WTC11 (cell line): ENCODE results near the gene DEFB131B. TPM values are rescaled to one million over a fixed set of nuclear protein-coding genes. Genes with fewer than 3 reads are reported as not detected.
"Not testable (repeated sequence)": the region's sequence is repeated elsewhere in the genome, so short reads cannot be mapped to it uniquely, and the experiment has no call there.

Source experiments
- ATAC-seq: fragments of 200-7000 bp; cut with Tn5 transposase; 2 replicates; pipeline ENCODE4 v1.10.0; 2021; ENCODE audit warnings: mild to moderate bottlenecking, moderate library complexity
- CTCF ChIA-PET: fragments of 300-600 bp; sonication (Branson Sonifier 250); formaldehyde crosslinking; loops from one replicate; lab custom pipeline; 2021; ENCODE audit warnings: antibody characterized with exemption; lab: Charles Lee
- POLR2A ChIA-PET: fragments of 350-600 bp; sonication (Branson Sonifier 250); formaldehyde crosslinking; loops from one replicate; lab custom pipeline; 2021; ENCODE audit warnings: antibody characterized with exemption; lab: Charles Lee
- DNase-seq: peaks from one replicate; pipeline ENCODE4 v3.0.0; 2021; ENCODE audit warnings: low spot score
- H3K27ac Mint-ChIP-seq: 2 replicates; pipeline ENCODE4 v1.8.0; 2021; ENCODE audit warnings: mixed read lengths
- H3K27me3 Mint-ChIP-seq: 2 replicates; pipeline ENCODE4 v1.8.0; 2021; ENCODE audit warnings: low read depth, mild to moderate bottlenecking, moderate library complexity, mixed read lengths
- H3K36me3 Mint-ChIP-seq: 2 replicates; pipeline ENCODE4 v1.8.0; 2021; ENCODE audit warnings: mixed read lengths
- H3K4me1 Mint-ChIP-seq: 2 replicates; pipeline ENCODE4 v1.8.0; 2022; ENCODE audit warnings: mixed read lengths
- H3K4me3 Mint-ChIP-seq: 2 replicates; pipeline ENCODE4 v1.8.0; 2021; ENCODE audit warnings: mild to moderate bottlenecking, moderate library complexity, mixed read lengths
- H3K9me3 Mint-ChIP-seq: 2 replicates; pipeline ENCODE4 v1.8.0; 2021; ENCODE audit warnings: mixed read lengths
- CREB1 ChIP-seq: sonication (generic); formaldehyde crosslinking; IDR thresholded peaks from 2 replicates; pipeline ENCODE4 v1.8.0; 2023; ENCODE audit warnings: mild to moderate bottlenecking, missing genetic modification reagents
- EMX1 ChIP-seq: fragments of 250-450 bp; sonication (Bioruptor Pico); IDR thresholded peaks from 2 replicates; pipeline ENCODE4 v1.8.0; 2021; ENCODE audit warnings: mild to moderate bottlenecking
- HMGA2 ChIP-seq: fragments of 250-450 bp; sonication (Bioruptor Pico); IDR thresholded peaks from 2 replicates; pipeline ENCODE4 v1.4.0; 2021; ENCODE audit warnings: mild to moderate bottlenecking, moderate library complexity
- MXD4 ChIP-seq: fragments of 250-450 bp; sonication (Bioruptor Pico); IDR thresholded peaks from 2 replicates; pipeline ENCODE4 v1.8.0; 2021; ENCODE audit warnings: mild to moderate bottlenecking, moderate library complexity, borderline replicate concordance
- NR1H2 ChIP-seq: sonication (generic); formaldehyde crosslinking; IDR thresholded peaks from 2 replicates; pipeline ENCODE4 v1.9.0; 2021; ENCODE audit warnings: mild to moderate bottlenecking, moderate library complexity, missing genetic modification reagents
- OVOL2 ChIP-seq: fragments of 250-450 bp; sonication (Bioruptor Pico); IDR thresholded peaks from 2 replicates; pipeline ENCODE4 v1.9.0; 2021; ENCODE audit warnings: mild to moderate bottlenecking, borderline replicate concordance
- ZNF671 ChIP-seq: fragments of 250-450 bp; sonication (Bioruptor Pico); IDR thresholded peaks from 2 replicates; pipeline ENCODE4 v1.8.0; 2021; ENCODE audit warnings: mild to moderate bottlenecking
- total RNA-seq: library from RNA; stranded (reverse); gene quantifications from 3 replicates; pipeline ENCODE4 v1.2.3, GENCODE V29; 2021
- TF ChIP-seq, protein P1 (sequence below): sonication (generic); formaldehyde crosslinking; IDR thresholded peaks from 2 replicates; pipeline ENCODE4 v1.8.0; 2023; ENCODE audit warnings: missing genetic modification reagents
- TF ChIP-seq, protein P2 (sequence below): fragments of 250-450 bp; sonication (Bioruptor Pico); IDR thresholded peaks from 2 replicates; pipeline ENCODE4 v1.8.0; 2021; ENCODE audit warnings: mild to moderate bottlenecking
- TF ChIP-seq, protein P3 (sequence below): sonication (generic); formaldehyde crosslinking; IDR thresholded peaks from 2 replicates; pipeline ENCODE4 v1.8.1; 2022; ENCODE audit warnings: mild to moderate bottlenecking, moderate library complexity, missing genetic modification reagents
- TF ChIP-seq, protein P4 (sequence below): fragments of 250-450 bp; sonication (Bioruptor Pico); conservative IDR thresholded peaks from 2 replicates; pipeline ENCODE4 v1.9.0; 2021; ENCODE audit warnings: mild to moderate bottlenecking

Gene DEFB131B
- total RNA-seq, 1 experiment from 2014 or later = not detected

DNA sequence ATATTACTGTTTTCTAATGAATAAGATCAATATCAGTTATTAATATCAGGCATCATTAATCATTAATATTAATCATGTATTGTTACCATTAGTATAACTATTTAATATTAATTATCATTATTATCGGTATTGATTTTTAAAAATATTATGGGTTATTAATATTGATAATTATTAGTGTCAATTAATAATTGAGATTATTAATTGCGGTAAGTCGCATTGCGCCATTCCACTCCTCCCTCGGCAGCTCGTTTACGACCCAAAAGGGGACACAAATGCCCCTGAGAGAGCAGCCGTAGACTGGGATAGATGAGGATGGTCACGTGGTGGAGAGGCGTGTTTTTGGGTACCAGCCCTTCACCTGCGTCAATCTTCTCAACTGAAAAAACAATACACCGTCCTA is 7.6 kb downstream of the DEFB131B start:
- DNase-seq, H3K27me3 Mint-ChIP-seq, H3K27ac Mint-ChIP-seq, H3K9me3 Mint-ChIP-seq, ATAC-seq, H3K4me3 Mint-ChIP-seq, POLR2A ChIA-PET, H3K36me3 Mint-ChIP-seq: not testable (repeated sequence)
- CTCF ChIA-PET = interaction anchor here (1.2 kb wide), 1 partner anchor 306 kb away, joined by 3 read pairs; no protein-coding TSS in a partner anchor
- peaks cover 16% of the 10 kb centered on the region for H3K4me1 Mint-ChIP-seq
- TF ChIP-seq HMGA2 (CRISPR knock-in tag) = peak; percentile 85

DNA sequence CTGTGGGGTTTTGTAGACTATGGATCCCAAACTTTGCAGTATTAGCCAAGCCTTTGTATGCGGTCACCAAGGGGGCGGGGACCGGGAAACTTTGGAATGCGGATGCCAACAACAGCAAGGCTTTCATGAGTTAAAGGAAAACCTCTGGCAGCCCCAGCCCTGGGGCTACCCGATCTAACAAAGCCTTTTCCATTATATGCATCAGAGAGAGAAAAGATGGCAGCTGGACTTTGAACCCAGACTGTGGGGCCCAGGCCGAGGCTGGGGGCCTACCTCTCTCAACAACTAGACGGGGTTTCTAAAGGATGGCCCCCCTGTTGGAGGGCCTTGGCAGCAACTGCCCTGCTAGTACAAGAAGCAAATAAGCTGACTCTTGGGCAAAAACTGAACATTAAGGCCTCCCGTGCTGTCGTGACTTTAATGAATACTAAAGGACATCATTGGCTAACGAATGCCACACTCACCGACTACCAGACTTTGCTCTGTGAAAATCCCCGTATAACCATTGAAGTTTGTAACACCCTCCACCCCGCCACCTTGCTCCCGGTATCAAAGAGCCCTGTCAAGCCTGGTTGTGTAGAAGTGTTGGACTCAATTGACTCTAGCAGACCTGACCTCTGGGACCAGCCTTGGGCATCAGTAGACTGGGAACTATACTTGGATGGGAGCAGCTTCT is 10.2 kb downstream of the DEFB131B start:
- POLR2A ChIA-PET, H3K27ac Mint-ChIP-seq, CTCF ChIA-PET: not testable (repeated sequence)

DNA sequence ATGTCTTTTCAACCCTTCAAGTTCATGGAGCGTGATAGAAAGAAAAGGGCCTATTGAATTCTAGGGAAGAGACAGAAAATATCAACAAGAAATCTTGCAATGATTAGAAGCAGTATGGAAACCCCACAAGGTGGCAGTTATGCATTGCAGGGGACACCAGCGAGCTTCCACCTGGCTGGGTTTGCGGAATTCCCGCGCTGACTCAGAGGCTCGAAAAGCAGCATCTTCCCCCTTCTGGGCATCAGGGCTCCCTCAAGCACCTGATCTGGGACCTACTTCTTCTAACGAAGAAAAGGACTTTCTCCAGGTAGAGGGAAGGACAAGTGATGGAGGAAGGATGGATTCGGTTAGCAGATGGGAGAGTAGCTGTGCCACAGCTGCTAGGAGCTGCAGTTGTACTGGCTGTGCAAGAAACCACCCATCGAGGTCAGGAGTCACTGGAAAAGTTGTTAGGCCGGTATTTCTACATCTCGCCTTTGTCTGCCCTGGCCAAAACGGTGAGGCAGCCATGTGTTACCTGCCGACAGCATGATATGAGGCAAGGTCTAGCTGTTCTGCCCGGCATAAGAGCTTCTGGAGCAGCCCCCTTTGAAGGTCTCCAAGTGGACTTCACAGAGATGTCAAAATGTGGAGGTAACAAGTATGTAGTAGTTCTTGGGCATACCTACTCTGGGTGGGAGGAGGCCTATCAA is 11.1 kb downstream of the DEFB131B start:
- CTCF ChIA-PET = not testable (repeated sequence)

More for the DNA sequence above, 10.2 kb downstream of the DEFB131B start:
- DNase-seq, H3K9me3 Mint-ChIP-seq, H3K4me3 Mint-ChIP-seq, ATAC-seq, H3K36me3 Mint-ChIP-seq, H3K27me3 Mint-ChIP-seq: not testable (repeated sequence)
- peaks cover 16% of the 10 kb centered on the region for H3K4me1 Mint-ChIP-seq

DNA sequence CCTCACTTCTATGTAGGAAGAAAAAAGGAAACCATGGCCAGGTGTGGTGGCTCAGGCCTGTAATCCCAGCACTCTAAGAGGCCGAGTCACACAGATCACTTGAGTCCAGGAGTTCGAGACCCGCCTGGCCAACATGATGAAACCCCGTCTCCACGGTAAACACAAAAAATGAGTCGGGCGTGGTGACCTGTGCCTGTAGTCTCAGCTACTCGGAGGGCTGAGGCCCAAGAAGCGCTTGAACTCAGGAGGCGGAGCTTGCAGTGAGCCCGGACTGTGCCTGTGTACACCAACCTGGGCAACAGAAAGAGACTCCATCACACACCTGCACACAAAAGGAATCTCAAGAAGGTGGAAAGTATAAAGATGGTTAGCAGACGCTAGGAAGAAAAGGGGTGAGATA is 17.7 kb downstream of the DEFB131B start:
- Mint-ChIP-seq H3K27ac (no peak overlapping the region), H3K9me3 (peaks cover 9% of the 10 kb centered on the region), H3K4me1 (peaks cover 4% of the 10 kb centered on the region; the same call in 1 of the 2 replicates), H3K27me3 (no peaks in the 10 kb centered on the region), H3K4me3 (no peak overlapping the region)
- ChIA-PET POLR2A (no interaction called here), CTCF (no interaction called here)
- DNase-seq = no peak
- no peak for ATAC-seq
- TF ChIP-seq EMX1 (no peak), ZNF671 (CRISPR knock-in tag) (no peak), CREB1 (CRISPR knock-in tag) (no peak), OVOL2 (no peak), MXD4 (CRISPR knock-in tag) (no peak), NR1H2 (CRISPR knock-in tag) (no peak), HMGA2 (CRISPR knock-in tag) (no peak)
- TF ChIP-seq, protein P1, sequence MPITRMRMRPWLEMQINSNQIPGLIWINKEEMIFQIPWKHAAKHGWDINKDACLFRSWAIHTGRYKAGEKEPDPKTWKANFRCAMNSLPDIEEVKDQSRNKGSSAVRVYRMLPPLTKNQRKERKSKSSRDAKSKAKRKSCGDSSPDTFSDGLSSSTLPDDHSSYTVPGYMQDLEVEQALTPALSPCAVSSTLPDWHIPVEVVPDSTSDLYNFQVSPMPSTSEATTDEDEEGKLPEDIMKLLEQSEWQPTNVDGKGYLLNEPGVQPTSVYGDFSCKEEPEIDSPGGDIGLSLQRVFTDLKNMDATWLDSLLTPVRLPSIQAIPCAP (CRISPR knock-in tag) = no peak
- TF ChIP-seq, protein P2, sequence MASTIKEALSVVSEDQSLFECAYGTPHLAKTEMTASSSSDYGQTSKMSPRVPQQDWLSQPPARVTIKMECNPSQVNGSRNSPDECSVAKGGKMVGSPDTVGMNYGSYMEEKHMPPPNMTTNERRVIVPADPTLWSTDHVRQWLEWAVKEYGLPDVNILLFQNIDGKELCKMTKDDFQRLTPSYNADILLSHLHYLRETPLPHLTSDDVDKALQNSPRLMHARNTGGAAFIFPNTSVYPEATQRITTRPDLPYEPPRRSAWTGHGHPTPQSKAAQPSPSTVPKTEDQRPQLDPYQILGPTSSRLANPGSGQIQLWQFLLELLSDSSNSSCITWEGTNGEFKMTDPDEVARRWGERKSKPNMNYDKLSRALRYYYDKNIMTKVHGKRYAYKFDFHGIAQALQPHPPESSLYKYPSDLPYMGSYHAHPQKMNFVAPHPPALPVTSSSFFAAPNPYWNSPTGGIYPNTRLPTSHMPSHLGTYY = no peak
- TF ChIP-seq, protein P3, sequence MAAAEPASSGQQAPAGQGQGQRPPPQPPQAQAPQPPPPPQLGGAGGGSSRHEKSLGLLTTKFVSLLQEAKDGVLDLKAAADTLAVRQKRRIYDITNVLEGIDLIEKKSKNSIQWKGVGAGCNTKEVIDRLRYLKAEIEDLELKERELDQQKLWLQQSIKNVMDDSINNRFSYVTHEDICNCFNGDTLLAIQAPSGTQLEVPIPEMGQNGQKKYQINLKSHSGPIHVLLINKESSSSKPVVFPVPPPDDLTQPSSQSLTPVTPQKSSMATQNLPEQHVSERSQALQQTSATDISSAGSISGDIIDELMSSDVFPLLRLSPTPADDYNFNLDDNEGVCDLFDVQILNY (CRISPR knock-in tag) = no peak
- TF ChIP-seq, protein P4, sequence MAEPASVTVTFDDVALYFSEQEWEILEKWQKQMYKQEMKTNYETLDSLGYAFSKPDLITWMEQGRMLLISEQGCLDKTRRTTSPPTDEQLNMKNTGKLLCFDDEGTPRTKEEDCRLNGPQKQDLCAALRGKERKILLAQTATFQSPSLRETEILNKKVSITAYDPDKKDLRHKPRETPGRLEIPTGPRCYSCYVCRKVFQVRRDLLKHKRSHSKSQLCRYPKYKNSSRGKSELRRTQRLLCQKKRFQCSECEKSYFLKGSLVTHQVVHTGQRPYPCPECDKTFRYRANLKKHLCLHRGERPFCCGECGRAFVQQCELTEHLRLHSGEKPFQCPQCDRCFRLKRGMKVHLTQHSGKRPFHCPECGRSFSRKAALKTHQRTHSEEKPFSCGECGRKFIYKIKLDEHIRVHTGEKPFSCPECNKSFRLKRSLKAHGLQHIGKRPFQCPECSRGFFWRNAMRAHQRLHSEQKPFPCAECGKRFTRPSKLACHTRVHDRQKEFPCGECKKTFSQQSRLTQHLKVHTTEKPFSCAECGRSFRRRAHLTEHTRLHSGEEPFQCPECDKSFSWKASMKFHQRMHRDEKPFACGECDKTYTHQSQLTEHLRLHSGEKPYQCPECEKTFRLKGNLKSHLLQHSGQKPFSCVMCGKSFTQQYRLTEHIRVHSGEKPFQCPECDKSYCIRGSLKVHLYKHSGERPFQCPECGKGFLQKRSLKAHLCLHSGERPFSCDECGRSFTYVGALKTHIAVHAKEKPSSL = no peak
- TF ChIP-seq, all 79 proteins: peak for 0
- H3K36me3 Mint-ChIP-seq = peaks cover 30% of the 10 kb centered on the region

More for the DNA sequence above, 11.1 kb downstream of the DEFB131B start:
- H3K9me3 Mint-ChIP-seq, H3K27me3 Mint-ChIP-seq, DNase-seq, ATAC-seq, H3K27ac Mint-ChIP-seq, H3K36me3 Mint-ChIP-seq, H3K4me3 Mint-ChIP-seq, POLR2A ChIA-PET: not testable (repeated sequence)
- H3K4me1 Mint-ChIP-seq = peaks cover 16% of the 10 kb centered on the region

DNA sequence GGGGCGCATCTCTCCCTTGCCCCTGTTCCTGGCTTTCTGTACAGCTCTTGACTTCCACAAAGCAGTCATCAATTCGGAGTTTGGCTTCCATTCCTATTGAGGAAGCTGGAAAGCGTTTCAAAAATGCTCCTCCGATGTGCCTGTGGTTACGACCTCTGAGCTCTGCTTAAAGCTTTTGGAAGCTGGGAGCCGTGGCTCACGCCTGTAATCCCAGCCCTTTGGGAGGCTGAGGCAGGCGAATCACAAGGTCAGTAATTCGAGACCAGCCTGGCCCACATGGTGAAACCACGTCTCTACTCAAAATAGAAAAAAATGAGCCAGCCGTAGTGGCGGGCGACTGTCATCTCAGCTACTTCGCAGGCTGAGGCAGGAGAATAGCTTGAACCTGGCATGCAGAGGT is 22.9 kb downstream of the DEFB131B start:
- H3K27ac Mint-ChIP-seq, H3K27me3 Mint-ChIP-seq, ATAC-seq, DNase-seq, H3K9me3 Mint-ChIP-seq, H3K4me3 Mint-ChIP-seq, POLR2A ChIA-PET: not testable (repeated sequence)
- Mint-ChIP-seq H3K36me3 (peaks cover 28% of the 10 kb centered on the region), H3K4me1 (peaks cover 12% of the 10 kb centered on the region)
- CTCF ChIA-PET = interaction anchor here (1.3 kb wide), 1 partner anchor 101 kb away, joined by 3 read pairs; no protein-coding TSS in a partner anchor
